LoVo (cell line): ENCODE results near the gene NPIPB12.
"Not testable (repeated sequence)": the region's sequence is repeated elsewhere in the genome, so short reads cannot be mapped to it uniquely, and the experiment has no call there.

Experiments used
- DNase-seq: peaks from one replicate; pipeline ENCODE4 v3.0.0-alpha.2; 2016; ENCODE audit warnings: low spot score

The NPIPB12 gene

GRCh38 chr16:29506308-29506707 is at the start of gene NPIPB12:
Gene NPIPB12 (minus strand): TSS chr16:29506408.
- not testable (repeated sequence) for DNase-seq

GRCh38 chr16:29521520-29521919 is 15.3 kb upstream of the NPIPB12 start:
- DNase-seq: not testable (repeated sequence)

- DNase-seq: not testable (repeated sequence)
Measured at GRCh38 chr16:29482276-29482675, 23.9 kb downstream of the NPIPB12 start.

GRCh38 chr16:29472065-29472464 is 34.1 kb downstream of the NPIPB12 start:
- not testable (repeated sequence) for DNase-seq

- DNase-seq: not testable (repeated sequence)
Measured at GRCh38 chr16:29469660-29470059, 36.5 kb downstream of the NPIPB12 start.

- not testable (repeated sequence) for DNase-seq
Measured at GRCh38 chr16:29467654-29468366, 38.4 kb downstream of the NPIPB12 start.

GRCh38 chr16:29466904-29467303 is 39.3 kb downstream of the NPIPB12 start:
- DNase-seq: not testable (repeated sequence)

GRCh38 chr16:29465985-29466824 is 40.0 kb downstream of the NPIPB12 start:
- not testable (repeated sequence) for DNase-seq

- DNase-seq: not testable (repeated sequence)
Measured at GRCh38 chr16:29460647-29461030, 45.6 kb downstream of the NPIPB12 start.

GRCh38 chr16:29459706-29460646 is 46.2 kb downstream of the NPIPB12 start, which contains the start of gene SULT1A4:
Gene SULT1A4 (plus strand): TSS chr16:29459913. CDS start chr16:29461386, 1,473 bp downstream.
- DNase-seq: not testable (repeated sequence)

GRCh38 chr16:29457660-29458059 is 48.5 kb downstream of the NPIPB12 start:
- DNase-seq: not testable (repeated sequence)

- not testable (repeated sequence) for DNase-seq
Measured at GRCh38 chr16:29454828-29455227, 51.4 kb downstream of the NPIPB12 start.

- DNase-seq: not testable (repeated sequence)
Measured at GRCh38 chr16:29454269-29454668, 51.9 kb downstream of the NPIPB12 start, which contains the start of the genes BOLA2 and SLX1B. Gene BOLA2 (minus strand): TSS chr16:29454351. CDS start chr16:29454253, 98 bp downstream. Gene SLX1B (plus strand): TSS chr16:29454533.

GRCh38 chr16:29453754-29454153 is 52.5 kb downstream of the NPIPB12 start:
- DNase-seq: not testable (repeated sequence)
